HG03280 (cell line): ENCODE data around the gene NOC2L.

Experiments used
- ATAC-seq: cut with Tn5 transposase; IDR thresholded peaks from one replicate; pipeline ENCODE4 v1.9.1; 2021; ENCODE audit warnings: mild to moderate bottlenecking, moderate library complexity; ENCODE audit not compliant: unreplicated experiment

Gene NOC2L

GRCh38 chr1:931380-932172 is 27.5 kb downstream of the NOC2L start:
- no peak for ATAC-seq

- ATAC-seq = no peak
Measured at GRCh38 chr1:930633-931138, 28.4 kb downstream of the NOC2L start.

GRCh38 chr1:929712-930632 is 29.1 kb downstream of the NOC2L start:
- ATAC-seq = no peak

GRCh38 chr1:928825-929661 is 30.0 kb downstream of the NOC2L start:
- no peak for ATAC-seq

- ATAC-seq = no peak
Measured at GRCh38 chr1:927748-928147, 31.3 kb downstream of the NOC2L start.

GRCh38 chr1:927234-927633 is 31.8 kb downstream of the NOC2L start:
- ATAC-seq = no peak

GRCh38 chr1:925561-926421 is 33.3 kb downstream of the NOC2L start:
- no peak for ATAC-seq

GRCh38 chr1:924656-925560 is 34.1 kb downstream of the NOC2L start:
- ATAC-seq = no peak

GRCh38 chr1:923991-924655 is 34.9 kb downstream of the NOC2L start:
- ATAC-seq = no peak

GRCh38 chr1:923131-923990 is 35.7 kb downstream of the NOC2L start, which contains the start of gene SAMD11:
SAMD11 (plus strand) TSS chr1:923923; CDS start chr1:924432, 509 bp downstream.
- no peak for ATAC-seq

GRCh38 chr1:921011-921837 is 37.8 kb downstream of the NOC2L start:
- ATAC-seq = no peak

- ATAC-seq = no peak
Measured at GRCh38 chr1:920521-920920, 38.5 kb downstream of the NOC2L start.

GRCh38 chr1:920010-920409 is 39.0 kb downstream of the NOC2L start:
- no peak for ATAC-seq

- ATAC-seq = no peak
Measured at GRCh38 chr1:919271-919872, 39.7 kb downstream of the NOC2L start.

GRCh38 chr1:918843-919242 is 40.2 kb downstream of the NOC2L start:
- ATAC-seq = no peak

GRCh38 chr1:918353-918752 is 40.7 kb downstream of the NOC2L start:
- no peak for ATAC-seq
